ENCODE measurements around the gene SMYD3. TPM values are rescaled to one million over a fixed set of nuclear protein-coding genes. Genes with fewer than 3 reads are reported as not detected.

SMYD3 gene
- total RNA-seq, 1 experiment from 2014 or later: 17.4 TPM

- no peaks in the 10 kb centered on the region for H3K36me3 ChIP-seq (ENCODE audit: control insufficient read depth, insufficient read depth, low read length)
- no peaks in the 10 kb centered on the region for H3K27me3 ChIP-seq (ENCODE audit: control insufficient read depth, insufficient read depth, low read length)
- ChIA-PET POLR2A (no interaction called here), CTCF (no interaction called here)
- H3K9me3 ChIP-seq (ENCODE audit: control insufficient read depth, insufficient read depth, low read depth, low read length): no peaks in the 10 kb centered on the region
- TF ChIP-seq POLR2AphosphoS5 (IDR thresholded peaks at IDR 0.05; ENCODE audit: low read depth, low read length) (no peak), REST (IDR thresholded peaks at IDR 0.05; ENCODE audit: insufficient read depth in 1 of 2, low read depth in 2 of 2, low read length in 1 of 2) (no peak), TCF7L2 (IDR thresholded peaks at IDR 0.05; ENCODE audit: low read depth, low read length) (no peak), SIN3A (IDR thresholded peaks at IDR 0.05; ENCODE audit: borderline replicate concordance, insufficient read depth, low read depth, low read length) (no peak)
- TF ChIP-seq, protein P1, sequence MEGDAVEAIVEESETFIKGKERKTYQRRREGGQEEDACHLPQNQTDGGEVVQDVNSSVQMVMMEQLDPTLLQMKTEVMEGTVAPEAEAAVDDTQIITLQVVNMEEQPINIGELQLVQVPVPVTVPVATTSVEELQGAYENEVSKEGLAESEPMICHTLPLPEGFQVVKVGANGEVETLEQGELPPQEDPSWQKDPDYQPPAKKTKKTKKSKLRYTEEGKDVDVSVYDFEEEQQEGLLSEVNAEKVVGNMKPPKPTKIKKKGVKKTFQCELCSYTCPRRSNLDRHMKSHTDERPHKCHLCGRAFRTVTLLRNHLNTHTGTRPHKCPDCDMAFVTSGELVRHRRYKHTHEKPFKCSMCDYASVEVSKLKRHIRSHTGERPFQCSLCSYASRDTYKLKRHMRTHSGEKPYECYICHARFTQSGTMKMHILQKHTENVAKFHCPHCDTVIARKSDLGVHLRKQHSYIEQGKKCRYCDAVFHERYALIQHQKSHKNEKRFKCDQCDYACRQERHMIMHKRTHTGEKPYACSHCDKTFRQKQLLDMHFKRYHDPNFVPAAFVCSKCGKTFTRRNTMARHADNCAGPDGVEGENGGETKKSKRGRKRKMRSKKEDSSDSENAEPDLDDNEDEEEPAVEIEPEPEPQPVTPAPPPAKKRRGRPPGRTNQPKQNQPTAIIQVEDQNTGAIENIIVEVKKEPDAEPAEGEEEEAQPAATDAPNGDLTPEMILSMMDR (IDR thresholded peaks at IDR 0.05): no peak
- DNase-seq (ENCODE audit: low read depth, low spot score): no peak
- no TSS peak for BruUV-seq (replicated peaks)
- intact Hi-C loops (cut with micrococcal nuclease; ENCODE audit: unreplicated experiment) (no loop called here), in situ Hi-C loops (cut with HindIII; ENCODE audit: low pct_unique_long_range_greater_than_20kb, low sequenced_read_pairs) (no loop called here)
- ATAC-seq: no peak
- no peaks in the 10 kb centered on the region for H3K4me1 ChIP-seq (ENCODE audit: control insufficient read depth, insufficient read depth, low read length)
- no peak overlapping the region for H3K27ac ChIP-seq (ENCODE audit: low read length)
- H3K4me3 ChIP-seq (ENCODE audit: low read depth in 2 of 2, low read length in 2 of 2): no peak overlapping the region
Observed at GRCh38 chr1:245933431-245934045, 573.5 kb downstream of the SMYD3 start.

DNA sequence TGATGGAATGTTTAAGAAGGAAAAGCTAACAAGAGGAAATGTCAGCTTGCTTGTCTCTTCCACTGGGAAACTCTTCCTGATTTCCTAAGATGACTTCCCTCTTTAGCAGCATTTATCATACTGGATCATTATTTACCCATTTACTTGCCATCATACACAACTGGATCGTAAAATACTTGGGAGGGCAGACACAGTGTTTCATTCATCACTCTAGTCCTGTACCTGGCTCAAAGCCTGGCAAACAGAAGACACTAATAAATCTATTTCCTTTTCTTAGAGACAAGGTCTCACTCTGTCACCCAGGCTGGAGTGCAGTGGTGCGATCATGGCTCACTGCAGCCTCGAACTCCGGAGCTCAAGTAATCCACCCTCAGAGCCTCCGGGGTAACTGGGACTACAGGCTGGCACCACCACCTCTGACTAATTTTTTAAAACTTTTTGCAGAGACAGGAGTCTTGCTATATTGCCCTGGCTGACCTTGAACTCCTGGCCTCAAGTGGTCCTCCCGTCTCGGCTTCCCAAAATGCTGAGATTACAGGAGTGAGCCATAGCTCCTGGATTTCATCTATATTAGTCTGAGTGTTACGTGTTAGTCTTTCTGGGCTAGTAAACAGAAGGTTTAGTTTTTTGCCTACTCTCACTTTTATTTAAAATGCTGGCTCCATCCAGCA, 574.6 kb downstream of the SMYD3 start:
- intact Hi-C loops (cut with micrococcal nuclease; ENCODE audit: unreplicated experiment) (no loop called here), in situ Hi-C loops (cut with HindIII; ENCODE audit: low pct_unique_long_range_greater_than_20kb, low sequenced_read_pairs) (no loop called here)
- TF ChIP-seq, protein P1 (IDR thresholded peaks at IDR 0.05): no peak
- TF ChIP-seq REST (IDR thresholded peaks at IDR 0.05; ENCODE audit: insufficient read depth in 1 of 2, low read depth in 2 of 2, low read length in 1 of 2): no peak
- TF ChIP-seq POLR2AphosphoS5 (IDR thresholded peaks at IDR 0.05; ENCODE audit: low read depth, low read length): no peak
- no peak for TF ChIP-seq TCF7L2 (IDR thresholded peaks at IDR 0.05; ENCODE audit: low read depth, low read length)
- TF ChIP-seq SIN3A (IDR thresholded peaks at IDR 0.05; ENCODE audit: borderline replicate concordance, insufficient read depth, low read depth, low read length): no peak
- H3K4me1 ChIP-seq (ENCODE audit: control insufficient read depth, insufficient read depth, low read length): no peaks in the 10 kb centered on the region
- H3K4me3 ChIP-seq (ENCODE audit: low read depth in 2 of 2, low read length in 2 of 2): no peak overlapping the region
- DNase-seq (ENCODE audit: low read depth, low spot score): no peak
- no TSS peak for BruUV-seq (replicated peaks)
- no peaks in the 10 kb centered on the region for H3K9me3 ChIP-seq (ENCODE audit: control insufficient read depth, insufficient read depth, low read depth, low read length)
- H3K27me3 ChIP-seq (ENCODE audit: control insufficient read depth, insufficient read depth, low read length): no peaks in the 10 kb centered on the region
- no peak for ATAC-seq
- POLR2A ChIA-PET: no interaction called here
- CTCF ChIA-PET: no interaction called here
- no peaks in the 10 kb centered on the region for H3K36me3 ChIP-seq (ENCODE audit: control insufficient read depth, insufficient read depth, low read length)
- H3K27ac ChIP-seq (ENCODE audit: low read length): no peak overlapping the region

Measured in Panc1 (cell line).